K562 (cell line): ENCODE results near the gene SPRED2. TPM values are rescaled to one million over a fixed set of nuclear protein-coding genes. Genes with fewer than 3 reads are reported as not detected.

ENCODE experiments used
- CBFA2T3 ChIP-seq: fragments of 450-650 bp; IDR thresholded peaks from 2 replicates; pipeline ENCODE4 v1.6.1; 2017
- E2F4 ChIP-seq: sonication (generic); formaldehyde crosslinking; IDR thresholded peaks from 2 replicates; pipeline ENCODE4 v1.8.0; 2022; ENCODE audit warnings: mild to moderate bottlenecking, low read depth, missing genetic modification reagents
- HMGXB4 ChIP-seq: sonication (generic); formaldehyde crosslinking; IDR thresholded peaks from 2 replicates; pipeline ENCODE4 v1.8.1; 2023; ENCODE audit warnings: mild to moderate bottlenecking, missing genetic modification reagents
- MBD1 ChIP-seq: fragments of 250-450 bp; sonication (Bioruptor Pico); IDR thresholded peaks from 2 replicates; pipeline ENCODE4 v1.8.0; 2022; ENCODE audit warnings: inconsistent platforms
- MGA ChIP-seq: fragments of 450-650 bp; IDR thresholded peaks from 2 replicates; pipeline ENCODE4 v1.6.1; 2016; ENCODE audit warnings: mild to moderate bottlenecking, moderate library complexity
- MITF ChIP-seq: IDR thresholded peaks from 2 replicates; pipeline ENCODE4 v1.6.1; 2014; ENCODE audit warnings: antibody characterized with exemption
- POLR3G ChIP-seq: IDR thresholded peaks from 2 replicates; pipeline ENCODE4 v1.6.1; 2011; ENCODE audit not compliant: insufficient read length, insufficient replicate concordance; ENCODE audit errors: extremely low read depth
- PRPF4 ChIP-seq: fragments of 200-400 bp; formaldehyde crosslinking; IDR thresholded peaks from one replicate; pipeline ENCODE4 v1.6.1; 2017; ENCODE audit warnings: low read length, low read depth, mild to moderate bottlenecking; ENCODE audit not compliant: insufficient read depth, poor library complexity, severe bottlenecking
- TAL1 ChIP-seq: fragments of 450-650 bp; IDR thresholded peaks from 2 replicates; pipeline ENCODE4 v1.6.1; 2016; ENCODE audit warnings: mild to moderate bottlenecking
- ZNF146 ChIP-seq: IDR thresholded peaks from one replicate; pipeline ENCODE4 v1.6.1; 2018; ENCODE audit warnings: missing compliant biosample characterization; ENCODE audit not compliant: unreplicated experiment
- polyA plus RNA-seq, 8 experiments: library from polyadenylated mRNA; depleted of rRNA in 4 of 8; stranded (reverse) in 5 of 8; unstranded in 3 of 8; fragments of >200 nt; fragmentation: Nextera tagmentation in 2 of 8; fragmentation: Illumina TruSeq in 1 of 8; extraction: Ambion mirVana in 2 of 8; extraction: Trizol in 1 of 8; gene quantifications; 2 replicates each; pipeline versions ENCODE4 v1.2.1 to v1.2.3, GENCODE V29; 2011 to 2014; ENCODE audit warnings: inconsistent platforms in 1 of 8, missing spikeins in 1 of 8
- total RNA-seq, 7 experiments: library from RNA; depleted of rRNA in 6 of 7; stranded (reverse); fragments of >200 nt in 6 of 7; fragmentation: Illumina TruSeq in 2 of 7; extraction: Trizol in 2 of 7; gene quantifications; 2 replicates each; pipeline versions ENCODE4 v1.2.1 to v1.2.3, GENCODE V29; 2011 to 2021; ENCODE audit warnings: low replicate concordance in 1 of 7

SPRED2 gene
- total and polyA plus RNA-seq, 9 of the 15 experiments (the other 6 are each of a cell fraction or from before 2014, with no cell fraction given), result 4.6 to 50.8 (median 14.1) TPM

- TF ChIP-seq MGA (peak; percentile 67), E2F4 (no peak), MBD1 (CRISPR knock-in tag) (no peak), ZNF146 (CRISPR knock-in tag) (no peak), CBFA2T3 (peak; percentile 87), MITF (no peak), PRPF4 (no peak), HMGXB4 (CRISPR knock-in tag) (no peak), POLR3G (no peak), TAL1 (peak; percentile 83)
These were observed 137.7 kb downstream of the SPRED2 start (continued) for GRCh38 chr2:65294701-65295100.
